ENCODE data around the gene HMG20A.

Gene HMG20A

GRCh38 chr15:77526595-77527163 lies 106.0 kb downstream of the HMG20A start:
- DNase-seq = no peak

GRCh38 chr15:77527164-77527778 lies 106.6 kb downstream of the HMG20A start:
- DNase-seq = no peak

GRCh38 chr15:77527831-77528231 lies 107.1 kb downstream of the HMG20A start:
- DNase-seq = no peak

GRCh38 chr15:77528290-77528967 lies 107.7 kb downstream of the HMG20A start:
- no peak for DNase-seq

- no peak for DNase-seq
Measured at GRCh38 chr15:77528968-77529319, 108.3 kb downstream of the HMG20A start.

- no peak for DNase-seq
Measured at GRCh38 chr15:77529394-77530159, 108.9 kb downstream of the HMG20A start.

GRCh38 chr15:77530576-77530975 lies 109.9 kb downstream of the HMG20A start:
- no peak for DNase-seq

GRCh38 chr15:77531191-77532000 lies 110.7 kb downstream of the HMG20A start:
- no peak for DNase-seq

- DNase-seq = no peak
Measured at GRCh38 chr15:77532067-77532710, 111.5 kb downstream of the HMG20A start.

GRCh38 chr15:77532846-77533245 lies 112.2 kb downstream of the HMG20A start:
- DNase-seq = no peak

- no peak for DNase-seq
Measured at GRCh38 chr15:77533578-77534430, 113.1 kb downstream of the HMG20A start.

All from DMS53 (cell line).